Stimulated activated naive CD8-positive, alpha-beta T cell treated with anti-CD3 and anti-CD28 coated beads, Interleukin-15, Interleukin-2, amounts not matched to agents 100 U/mL and 50 U/mL, for 24 hours (primary cell): ENCODE data around the gene TK2.
"Not testable (repeated sequence)": the region's sequence is repeated elsewhere in the genome, so short reads cannot be mapped to it uniquely, and the experiment has no call there.

Experiments used
- ATAC-seq: fragments of 150-1000 bp; cut with Tn5 transposase; one replicate; pipeline ENCODE4 v1.10.0; 2021
- DNase-seq: peaks from one replicate; pipeline ENCODE4 v3.0.0; 2021

Gene TK2

GRCh38 chr16:66503030-66503429, 46.9 kb downstream of the TK2 start:
- ATAC-seq = no peak

GRCh38 chr16:66502020-66502913, 47.7 kb downstream of the TK2 start:
- no peak for DNase-seq
- ATAC-seq = no peak

More at GRCh38 chr16:66503030-66503429, 46.9 kb downstream of the TK2 start:
- no peak for DNase-seq

GRCh38 chr16:66501563-66501962, 48.4 kb downstream of the TK2 start:
- not testable (repeated sequence) for DNase-seq

DNA sequence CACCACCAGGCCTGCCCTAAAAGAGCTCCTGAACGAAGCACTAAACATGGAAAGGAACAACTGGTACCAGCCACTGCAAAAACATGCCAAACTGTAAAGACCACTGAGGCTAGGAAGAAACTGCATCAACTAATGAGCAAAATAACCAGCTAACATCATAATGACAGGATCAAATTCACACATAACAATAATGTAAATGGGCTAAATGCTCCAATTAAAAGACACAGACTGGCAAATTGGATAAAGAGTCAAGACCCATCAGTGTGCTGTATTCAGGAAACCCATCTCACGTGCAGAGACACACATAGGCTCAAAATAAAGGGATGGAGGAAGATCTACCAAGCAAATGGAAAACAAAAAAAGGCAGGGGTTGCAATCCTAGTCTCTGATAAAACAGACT, 52.0 kb downstream of the TK2 start:
- DNase-seq, ATAC-seq: not testable (repeated sequence)

More at GRCh38 chr16:66501563-66501962, 48.4 kb downstream of the TK2 start:
- ATAC-seq = not testable (repeated sequence)

DNA sequence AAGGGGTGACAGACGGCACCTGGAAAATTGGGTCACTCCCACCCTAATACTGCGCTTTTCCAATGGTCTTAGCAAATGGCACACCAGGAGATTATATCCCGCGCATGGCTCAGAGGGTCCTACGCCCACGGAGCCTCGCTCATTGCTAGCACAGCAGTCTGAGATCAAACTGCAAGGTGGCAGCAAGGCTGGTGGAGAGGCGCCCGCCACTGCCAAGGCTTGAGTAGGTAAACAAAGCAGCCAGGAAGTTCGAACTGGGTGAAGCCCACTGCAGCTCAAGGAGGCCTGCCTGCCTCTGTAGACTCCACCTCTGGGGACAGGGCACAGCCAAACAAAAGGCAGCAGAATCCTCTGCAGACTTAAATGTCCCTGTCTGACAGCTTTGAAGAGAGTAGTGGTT, 53.7 kb downstream of the TK2 start:
- ATAC-seq, DNase-seq: not testable (repeated sequence)

- DNase-seq (no peak), ATAC-seq (no peak)
Measured at GRCh38 chr16:66495440-66495839, 54.5 kb downstream of the TK2 start.

GRCh38 chr16:66494916-66495315, 55.0 kb downstream of the TK2 start:
- DNase-seq = no peak
- ATAC-seq = no peak

GRCh38 chr16:66493490-66494401, 56.2 kb downstream of the TK2 start:
- peak; percentile 14 for ATAC-seq

GRCh38 chr16:66491716-66492064, 58.2 kb downstream of the TK2 start:
- ATAC-seq (no peak), DNase-seq (no peak)

More at GRCh38 chr16:66493490-66494401, 56.2 kb downstream of the TK2 start:
- no peak for DNase-seq

DNA sequence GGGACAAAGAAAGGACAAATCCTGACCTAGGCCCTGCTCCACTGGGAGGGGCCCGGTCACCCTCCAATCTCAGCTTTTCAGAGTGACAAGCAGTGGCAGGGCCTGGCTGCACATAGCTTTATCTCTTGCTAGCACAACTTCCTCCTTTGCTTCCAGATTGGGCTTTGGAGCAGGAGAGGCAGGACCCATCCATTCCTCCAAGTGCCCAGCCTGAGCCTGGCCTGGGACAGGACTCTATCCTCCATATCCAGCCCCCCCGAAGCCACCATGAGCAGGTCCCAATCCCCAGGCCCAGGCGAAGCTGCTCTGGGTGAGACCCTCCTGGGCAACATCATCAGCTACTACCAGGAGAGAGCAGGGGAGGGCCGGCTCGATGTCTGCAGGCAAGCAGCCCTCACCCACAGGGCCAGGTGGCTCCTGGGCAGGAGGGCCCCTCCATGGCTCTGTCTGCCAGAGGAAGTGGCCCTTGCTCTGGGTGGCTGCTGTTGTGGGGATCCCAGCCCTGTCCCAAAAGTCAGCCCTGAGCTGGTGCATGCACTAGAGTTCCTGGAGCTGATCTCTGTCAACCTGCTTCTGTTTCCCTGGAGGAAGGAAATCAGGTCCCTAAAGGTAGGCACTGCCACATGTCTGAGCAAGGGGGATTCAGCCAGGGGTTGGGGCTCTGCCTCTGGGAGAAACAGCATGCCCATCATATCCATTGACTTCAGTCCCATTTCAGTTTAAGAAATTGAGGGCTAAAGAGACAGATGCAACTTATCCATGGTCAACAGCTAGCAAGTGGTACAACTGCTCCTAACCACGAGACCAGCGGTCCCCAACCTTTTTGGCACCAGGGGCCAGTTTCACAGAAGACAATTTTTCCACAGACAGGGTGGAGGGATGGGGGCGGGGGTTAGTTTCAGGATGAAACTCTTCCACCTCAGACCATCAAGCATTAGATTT, 58.9 kb downstream of the TK2 start:
- DNase-seq = no peak
- no peak for ATAC-seq

- ATAC-seq = no peak
- no peak for DNase-seq
Measured at GRCh38 chr16:66489818-66490217, 60.1 kb downstream of the TK2 start.

- ATAC-seq = no peak
- no peak for DNase-seq
Measured at GRCh38 chr16:66489385-66489784, 60.5 kb downstream of the TK2 start.

DNA sequence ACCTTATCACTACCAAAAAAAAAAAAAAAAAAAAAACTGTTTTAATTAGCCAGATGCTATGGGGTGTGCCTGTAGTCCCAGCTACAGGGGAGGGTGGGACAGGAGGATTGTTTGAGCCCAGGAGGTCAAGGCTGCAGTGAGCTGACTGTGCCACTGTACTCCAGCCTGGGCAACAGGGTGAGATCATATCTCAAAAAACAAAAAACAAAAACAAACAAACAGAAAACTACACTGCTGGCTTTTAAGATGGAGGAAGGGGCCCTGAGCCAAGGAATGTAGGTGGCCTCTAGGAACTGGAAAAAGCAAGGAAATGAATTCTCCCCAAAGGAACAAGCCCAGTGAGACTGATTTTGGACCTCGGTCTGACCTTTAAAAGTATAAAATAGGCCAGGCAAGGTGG, 61.4 kb downstream of the TK2 start:
- no peak for ATAC-seq
- no peak for DNase-seq

GRCh38 chr16:66487580-66488275, 62.2 kb downstream of the TK2 start:
- ATAC-seq (no peak), DNase-seq (no peak)

- ATAC-seq (no peak), DNase-seq (no peak)
Measured at GRCh38 chr16:66486773-66487579, 62.9 kb downstream of the TK2 start.

- ATAC-seq = no peak
- DNase-seq = no peak
Measured at GRCh38 chr16:66486199-66486772, 63.6 kb downstream of the TK2 start.

DNA sequence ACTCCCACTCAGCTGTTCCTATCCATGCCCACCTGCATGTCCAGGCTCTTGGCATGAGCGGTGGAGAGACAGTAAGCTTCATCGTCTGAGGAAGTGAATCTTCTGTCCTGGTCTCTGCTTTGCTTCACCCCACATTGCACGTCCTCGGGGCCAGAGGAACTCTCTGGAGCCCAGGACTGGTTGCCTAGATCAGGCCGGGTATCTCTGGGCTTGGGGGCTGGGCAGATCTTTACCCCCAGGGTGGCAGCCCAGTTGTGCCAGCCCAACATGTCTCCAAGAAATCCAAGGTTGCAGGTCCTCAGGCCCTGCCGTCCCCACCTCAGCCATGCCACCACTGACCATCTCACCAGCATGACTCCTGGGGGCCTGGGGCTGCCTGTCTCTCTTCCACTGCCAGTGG, 64.5 kb downstream of the TK2 start:
- DNase-seq = no peak
- no peak for ATAC-seq

DNA sequence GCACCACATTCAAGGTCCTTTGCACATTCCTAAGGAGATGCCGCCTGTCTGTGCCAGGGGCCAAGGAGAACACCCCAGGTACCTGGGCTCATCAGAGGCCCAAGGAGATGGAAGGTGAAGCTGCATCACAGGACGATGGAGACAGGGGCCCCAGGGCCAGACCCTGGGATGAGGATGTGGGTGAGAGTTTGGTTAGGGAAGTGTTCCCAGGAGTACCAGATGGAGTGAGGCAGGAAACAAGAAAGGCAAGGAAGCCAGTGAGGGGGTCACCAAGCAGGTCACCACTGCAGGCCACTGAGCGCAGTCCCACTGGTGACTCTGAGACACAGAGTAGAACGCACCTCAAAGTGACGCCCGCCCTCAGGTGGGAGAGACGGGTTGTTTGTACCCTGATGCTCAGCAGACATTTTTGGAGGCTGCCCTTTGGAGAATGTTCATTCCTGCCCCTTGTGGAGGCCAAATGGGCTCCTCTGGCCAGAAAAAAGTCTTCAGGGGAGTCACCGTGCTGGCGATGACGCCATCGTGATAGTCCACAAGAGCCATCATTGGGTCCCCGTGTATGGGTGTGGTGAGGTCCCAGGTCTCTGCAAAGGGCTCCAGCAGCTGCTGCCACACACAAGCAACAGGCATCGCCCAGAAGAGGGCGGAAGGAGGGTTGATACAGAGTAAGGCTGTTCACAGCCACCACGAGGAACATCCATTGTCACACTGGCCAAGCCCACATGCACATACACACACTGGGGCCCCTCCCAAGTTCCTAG, 65.3 kb downstream of the TK2 start:
- ATAC-seq (no peak), DNase-seq (no peak)
